ENCODE measurements around the gene CACNA1G.

GRCh38 chr17:50663812-50664374 lies 103.4 kb downstream of the CACNA1G start:
- no peak for TF ChIP-seq CTCF (conservative IDR thresholded peaks at IDR 0.05; ENCODE audit: low read depth, low read length)
- no peak for TF ChIP-seq EZH2 (IDR thresholded peaks at IDR 0.05; ENCODE audit: low read length, unreplicated experiment)
- no peak for TF ChIP-seq EZH2phosphoT487 (IDR thresholded peaks at IDR 0.05; ENCODE audit: borderline replicate concordance, low read length)

Data from PC-3 (cell line).